K562 (cell line): ENCODE data around the gene TXNRD2. TPM values are rescaled to one million over a fixed set of nuclear protein-coding genes. Genes with fewer than 3 reads are reported as not detected.

Experiments used
- ATAC-seq: fragments of 200-7000 bp; cut with Tn5 transposase; 3 replicates; pipeline ENCODE4 v1.9.1; 2020; ENCODE audit warnings: moderate library complexity
- BruUV-seq: library from RNA; stranded (reverse); fragments of 400-500 nt; replicated peaks from 2 replicates; lab custom pipeline; 2021; lab: Mats Ljungman, UMichigan
- CTCF ChIA-PET: fragments of 300-600 bp; formaldehyde crosslinking; extraction: SDS; loops from one replicate; lab custom pipeline; 2021; ENCODE audit warnings: low intra/inter-chr PET ratio; lab: Yijun Ruan, JAX
- POLR2A ChIA-PET: fragments of 300-600, 350-650 bp; sonication (Branson Sonifier 250); formaldehyde crosslinking; extraction: SDS; loops from one replicate; lab custom pipeline; 2021; ENCODE audit warnings: antibody characterized with exemption, inconsistent platforms; lab: Yijun Ruan, JAX
- DNase-seq, 4 experiments: peaks; one replicate each; pipeline versions ENCODE4 v3.0.0 to v3.0.0-alpha.2; 2011 to 2018; ENCODE audit warnings: low spot score in 3 of 4, mixed read lengths in 3 of 4; ENCODE audit errors: extremely low read depth in 1 of 4
- FAIRE-seq: peaks from 2 replicates; lab custom pipeline; 2011; peaks lifted over from hg19 to GRCh38; lab: Jason Lieb, UNC
- H2AFZ ChIP-seq: 2 replicates; pipeline ENCODE4 v1.6.0; 2011; ENCODE audit warnings: low read depth, low read length, control low read depth, inconsistent platforms
- H3K27ac ChIP-seq: fragments of 200-600 bp; 3 replicates; pipeline ENCODE4 v1.8.0; 2011; ENCODE audit warnings: low read depth, mild to moderate bottlenecking, control low read depth, inconsistent platforms, low read length, moderate library complexity, mixed read lengths; ENCODE audit errors: extremely low read depth
- H3K27me3 ChIP-seq, 2 experiments: fragments of 300-600 bp in 1 of 2; 2 replicates in 1 of 2; 3 replicates in 1 of 2; pipeline versions ENCODE4 v1.6.0 to v1.8.0; 2011; ENCODE audit warnings: inconsistent platforms in 2 of 2, low read length in 2 of 2, mild to moderate bottlenecking in 1 of 2, mixed read lengths in 1 of 2, moderate library complexity in 1 of 2; ENCODE audit not compliant: control insufficient read depth in 2 of 2, insufficient read depth in 2 of 2
- H3K36me3 ChIP-seq: fragments of 300-600 bp; 3 replicates; pipeline ENCODE4 v1.8.0; 2011; ENCODE audit warnings: mild to moderate bottlenecking, low read length, inconsistent platforms; ENCODE audit not compliant: control insufficient read depth, insufficient read depth
- H3K4me1 ChIP-seq, 2 experiments: fragments of 200-600 bp in 1 of 2; replicated peaks in 1 of 2; 2 replicates in 1 of 2; 3 replicates in 1 of 2; pipeline versions ENCODE4 v1.5.1 to v1.8.0; 2011; ENCODE audit warnings: inconsistent platforms in 2 of 2, low read length in 2 of 2, mild to moderate bottlenecking in 1 of 2, mixed read lengths in 1 of 2, moderate library complexity in 1 of 2; ENCODE audit not compliant: control insufficient read depth in 2 of 2, insufficient read depth in 2 of 2
- H3K4me2 ChIP-seq: 2 replicates; pipeline ENCODE4 v1.6.1; 2011; ENCODE audit warnings: low read length, control low read depth, inconsistent platforms, mixed read lengths; ENCODE audit not compliant: insufficient read depth
- H3K4me3 ChIP-seq: fragments of 200-600 bp; sonication (generic), shearing (Covaris generic); 2 replicates; pipeline ENCODE4 v1.5.1; 2016; ENCODE audit warnings: control low read depth, inconsistent platforms
- H3K79me2 ChIP-seq: fragments of 200-600 bp; 3 replicates; pipeline ENCODE4 v1.8.0; 2011; ENCODE audit warnings: low read length, inconsistent platforms; ENCODE audit not compliant: control insufficient read depth, insufficient read depth
- H3K9ac ChIP-seq, 2 experiments: 2 replicates each; pipeline versions ENCODE4 v1.6.0 to v1.6.1; 2011; ENCODE audit warnings: low read depth in 2 of 2, low read length in 2 of 2, control low read depth in 1 of 2, inconsistent platforms in 1 of 2, mild to moderate bottlenecking in 1 of 2, mixed read lengths in 1 of 2; ENCODE audit not compliant: insufficient read depth in 1 of 2
- H3K9me1 ChIP-seq: one replicate; pipeline ENCODE4 v1.6.0; 2011; ENCODE audit warnings: inconsistent platforms, mild to moderate bottlenecking, low read length, moderate library complexity; ENCODE audit not compliant: control insufficient read depth, insufficient read depth
- H3K9me3 ChIP-seq: replicated peaks from 2 replicates; pipeline ENCODE4 v1.5.1; 2011; ENCODE audit warnings: low read depth, low read length, inconsistent platforms; ENCODE audit not compliant: control insufficient read depth, insufficient read depth
- H4K20me1 ChIP-seq: replicated peaks from 2 replicates; pipeline ENCODE4 v1.6.1; 2011; ENCODE audit warnings: low read length, inconsistent platforms, mixed read lengths; ENCODE audit not compliant: control insufficient read depth, insufficient read depth
- BHLHE40 ChIP-seq: IDR thresholded peaks from 2 replicates; pipeline ENCODE4 v1.6.1; 2011; ENCODE audit warnings: low read length, improper control_type of control experiment
- KDM1A ChIP-seq, 2 experiments: fragments of 450-650 bp; IDR thresholded peaks; 2 replicates each; pipeline ENCODE4 v1.6.1; 2016; ENCODE audit warnings: mild to moderate bottlenecking in 2 of 2
- POLR2G ChIP-seq: fragments of 200-400 bp; formaldehyde crosslinking; IDR thresholded peaks from 2 replicates; pipeline ENCODE4 v1.6.1; 2017; ENCODE audit warnings: low read depth, mild to moderate bottlenecking, antibody characterized with exemption, low read length, moderate library complexity
- RAD21 ChIP-seq, 2 experiments: fragments of 250-450 bp in 1 of 2; fragments of 450-650 bp in 1 of 2; sonication (Bioruptor Pico) in 1 of 2; formaldehyde crosslinking in 1 of 2; IDR thresholded peaks in 1 of 2; conservative IDR thresholded peaks in 1 of 2; 2 replicates each; pipeline versions ENCODE4 v1.4.0 to v1.8.0; 2020 to 2022; ENCODE audit warnings: mild to moderate bottlenecking in 2 of 2, moderate library complexity in 1 of 2
- RBM14 ChIP-seq: fragments of 200-400 bp; formaldehyde crosslinking; IDR thresholded peaks from 2 replicates; pipeline ENCODE4 v1.6.1; 2018; ENCODE audit warnings: low read depth, mild to moderate bottlenecking, low read length, moderate library complexity, borderline replicate concordance; ENCODE audit not compliant: insufficient read depth
- SETDB1 ChIP-seq: IDR thresholded peaks from one replicate; pipeline ENCODE4 v1.6.1; 2012; ENCODE audit warnings: low read length, control low read depth, inconsistent platforms
- SOX6 ChIP-seq: fragments of 450-650 bp; IDR thresholded peaks from 2 replicates; pipeline ENCODE4 v1.6.1; 2014; ENCODE audit warnings: mild to moderate bottlenecking
- SPI1 ChIP-seq: IDR thresholded peaks from 2 replicates; pipeline ENCODE4 v1.6.1; 2011; ENCODE audit warnings: low read depth, low read length, control low read depth, borderline replicate concordance
- STAG1 ChIP-seq: sonication (generic); formaldehyde crosslinking; IDR thresholded peaks from 2 replicates; pipeline ENCODE4 v1.5.0; 2020; ENCODE audit warnings: missing genetic modification reagents, borderline replicate concordance
- TEAD2 ChIP-seq: fragments of 450-650 bp; IDR thresholded peaks from 2 replicates; pipeline ENCODE4 v1.6.1; 2016; ENCODE audit warnings: missing genetic modification characterization, control low read depth, missing compliant biosample characterization
- ZNF764 ChIP-seq: fragments of 250-450 bp; sonication (Bioruptor Pico); IDR thresholded peaks from 2 replicates; pipeline ENCODE4 v1.4.0; 2020; ENCODE audit warnings: low read depth, mild to moderate bottlenecking, moderate library complexity
- WGBS: fragments of 100-300 bp; shearing (Covaris generic); methylation state at CpG from one replicate; pipeline ENCODE4 v1.1.6; 2016; ENCODE audit warnings: low coverage, mixed read lengths; ENCODE audit not compliant: insufficient coverage; ENCODE audit errors: missing lambda C conversion rate; 5-methylcytosine and 5-hydroxymethylcytosine counted together
- in situ Hi-C: fragments of 300-500 bp; cut with MboI; formaldehyde crosslinking; loops from 4 replicates; pipeline ENCODE4 v1.15.0; 2018; ENCODE audit warnings: inconsistent platforms, mixed read lengths
- intact Hi-C: fragments of 100-400 bp; cut with micrococcal nuclease; formaldehyde crosslinking; loops from 2 replicates; pipeline ENCODE4 v1.14.2; 2022
- polyA plus RNA-seq, 8 experiments: library from polyadenylated mRNA; depleted of rRNA in 4 of 8; stranded (reverse) in 5 of 8; unstranded in 3 of 8; fragments of >200 nt; fragmentation: Nextera tagmentation in 2 of 8; fragmentation: Illumina TruSeq in 1 of 8; extraction: Ambion mirVana in 2 of 8; extraction: Trizol in 1 of 8; gene quantifications; 2 replicates each; pipeline versions ENCODE4 v1.2.1 to v1.2.3, GENCODE V29; 2011 to 2014; ENCODE audit warnings: inconsistent platforms in 1 of 8, missing spikeins in 1 of 8
- total RNA-seq, 7 experiments: library from RNA; depleted of rRNA in 6 of 7; stranded (reverse); fragments of >200 nt in 6 of 7; fragmentation: Illumina TruSeq in 2 of 7; extraction: Trizol in 2 of 7; gene quantifications; 2 replicates each; pipeline versions ENCODE4 v1.2.1 to v1.2.3, GENCODE V29; 2011 to 2021; ENCODE audit warnings: low replicate concordance in 1 of 7
- TF ChIP-seq, protein P1 (sequence below), 2 experiments: fragments of 450-650 bp in 1 of 2; sonication (generic) in 1 of 2; formaldehyde crosslinking; conservative IDR thresholded peaks; 2 replicates each; pipeline versions ENCODE4 v1.4.0 to v1.8.1; 2020 to 2022; ENCODE audit warnings: mild to moderate bottlenecking in 1 of 2, missing genetic modification reagents in 1 of 2
- TF ChIP-seq, protein P2 (sequence below): sonication (generic); formaldehyde crosslinking; IDR thresholded peaks from 2 replicates; pipeline ENCODE4 v1.8.1; 2022; ENCODE audit warnings: missing genetic modification reagents
- TF ChIP-seq, protein P3 (sequence below): fragments of 250-450 bp; sonication (Bioruptor Pico); IDR thresholded peaks from 2 replicates; pipeline ENCODE4 v1.9.0; 2021; ENCODE audit warnings: mild to moderate bottlenecking, inconsistent platforms
- TF ChIP-seq, protein P4 (sequence below): fragments of 250-450 bp; sonication (Bioruptor Pico); IDR thresholded peaks from 2 replicates; pipeline ENCODE4 v1.4.0; 2020; ENCODE audit warnings: mild to moderate bottlenecking, moderate library complexity, borderline replicate concordance

The TXNRD2 gene
- total and polyA plus RNA-seq, 9 of the 15 experiments (the other 6 are each of a cell fraction or from before 2014, with no cell fraction given): 3.3 to 80.2 (median 49.4) TPM

DNA sequence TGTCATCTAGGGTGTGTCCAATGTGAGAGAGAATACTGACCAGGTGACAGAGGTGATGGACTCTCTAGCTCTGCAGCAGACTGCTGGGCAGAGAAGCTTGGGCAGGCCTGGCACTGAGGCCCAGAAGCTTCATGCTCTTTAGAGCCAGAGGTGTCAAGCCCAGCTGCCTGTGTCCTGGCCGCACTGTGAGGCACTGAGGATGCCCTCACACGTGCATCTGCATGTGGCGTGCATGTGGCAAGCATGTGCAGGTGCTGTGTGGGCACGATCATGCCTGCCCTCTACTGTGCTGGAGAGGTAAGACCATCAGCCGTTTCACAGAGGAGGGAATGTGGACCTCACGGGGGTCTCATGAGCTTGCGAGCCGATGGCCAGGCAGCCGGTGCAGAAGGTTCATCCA, 15.8 kb upstream of the TXNRD2 start:
- in situ Hi-C loops: no loop called here
- Histone ChIP-seq H3K4me2 (no peak overlapping the region), H3K9me3 (no peaks in the 10 kb centered on the region), H3K9me1 (peaks cover 13% of the 10 kb centered on the region), H3K36me3 (peaks cover 20% of the 10 kb centered on the region; the same call in 2 of the 3 replicates), H3K79me2 (peaks cover 14% of the 10 kb centered on the region; the same call in 1 of the 3 replicates), H2AFZ (no peak overlapping the region), H3K27me3 (no peaks in the 10 kb centered on the region), H3K4me1 (peaks cover 22 to 70% of the 10 kb centered on the region in 2 experiments), H3K4me3 (no peak overlapping the region), H4K20me1 (peaks cover 43% of the 10 kb centered on the region), H3K9ac (peak overlapping the region in 1 of 2 experiments; percentile 56; a peak in 2 of 4 replicates), H3K27ac (no peak overlapping the region)
- CTCF ChIA-PET: interaction anchor here (0.6 kb wide), 1 partner anchor 226 kb away, joined by 3 read pairs; no protein-coding TSS in a partner anchor
- FAIRE-seq: no peak
- no peak for ATAC-seq
- WGBS: 87% methylated on average over 9 of the region's 9 CpGs
- DNase-seq: no peak
- intact Hi-C loops: no loop called here
- no TSS peak for BruUV-seq
- POLR2A ChIA-PET: interaction anchor here (0.6 to 2.0 kb wide), 12 partner anchors 8 to 465 kb away, joined by 3 to 11 read pairs (median 3); partner anchors contain the start of genes COMT, TANGO2 and TXNRD2
- peak; percentile 75 for TF ChIP-seq POLR2G
- 0 out of 2 replicates have a peak, but pooled peaks have one; percentile 47 for TF ChIP-seq ZNF764 (CRISPR knock-in tag)
- TF ChIP-seq SOX6: no peak
- no peak for TF ChIP-seq SPI1
- TF ChIP-seq KDM1A (IDR thresholded peaks at IDR 0.05): no peak
- no peak for TF ChIP-seq STAG1 (CRISPR knock-in tag)
- no peak for TF ChIP-seq RBM14
- peak; percentile 53 for TF ChIP-seq SETDB1
- TF ChIP-seq, protein P1, sequence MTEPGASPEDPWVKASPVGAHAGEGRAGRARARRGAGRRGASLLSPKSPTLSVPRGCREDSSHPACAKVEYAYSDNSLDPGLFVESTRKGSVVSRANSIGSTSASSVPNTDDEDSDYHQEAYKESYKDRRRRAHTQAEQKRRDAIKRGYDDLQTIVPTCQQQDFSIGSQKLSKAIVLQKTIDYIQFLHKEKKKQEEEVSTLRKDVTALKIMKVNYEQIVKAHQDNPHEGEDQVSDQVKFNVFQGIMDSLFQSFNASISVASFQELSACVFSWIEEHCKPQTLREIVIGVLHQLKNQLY (CRISPR knock-in tag; conservative IDR thresholded peaks at IDR 0.05): peak in 1 of 2 experiments; percentile 82; a peak in 1 of 4 replicates
- TF ChIP-seq, protein P2, sequence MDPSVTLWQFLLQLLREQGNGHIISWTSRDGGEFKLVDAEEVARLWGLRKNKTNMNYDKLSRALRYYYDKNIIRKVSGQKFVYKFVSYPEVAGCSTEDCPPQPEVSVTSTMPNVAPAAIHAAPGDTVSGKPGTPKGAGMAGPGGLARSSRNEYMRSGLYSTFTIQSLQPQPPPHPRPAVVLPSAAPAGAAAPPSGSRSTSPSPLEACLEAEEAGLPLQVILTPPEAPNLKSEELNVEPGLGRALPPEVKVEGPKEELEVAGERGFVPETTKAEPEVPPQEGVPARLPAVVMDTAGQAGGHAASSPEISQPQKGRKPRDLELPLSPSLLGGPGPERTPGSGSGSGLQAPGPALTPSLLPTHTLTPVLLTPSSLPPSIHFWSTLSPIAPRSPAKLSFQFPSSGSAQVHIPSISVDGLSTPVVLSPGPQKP: no peak
- TF ChIP-seq RAD21 (CRISPR knock-in tag; conservative IDR thresholded peaks at IDR 0.05 in 1 of 2, IDR thresholded peaks at IDR 0.05 in 1 of 2): no peak
- TF ChIP-seq TEAD2 (tag): no peak
- 0 out of 2 replicates have a peak, but pooled peaks have one; percentile 20 for TF ChIP-seq BHLHE40
- TF ChIP-seq, protein P3, sequence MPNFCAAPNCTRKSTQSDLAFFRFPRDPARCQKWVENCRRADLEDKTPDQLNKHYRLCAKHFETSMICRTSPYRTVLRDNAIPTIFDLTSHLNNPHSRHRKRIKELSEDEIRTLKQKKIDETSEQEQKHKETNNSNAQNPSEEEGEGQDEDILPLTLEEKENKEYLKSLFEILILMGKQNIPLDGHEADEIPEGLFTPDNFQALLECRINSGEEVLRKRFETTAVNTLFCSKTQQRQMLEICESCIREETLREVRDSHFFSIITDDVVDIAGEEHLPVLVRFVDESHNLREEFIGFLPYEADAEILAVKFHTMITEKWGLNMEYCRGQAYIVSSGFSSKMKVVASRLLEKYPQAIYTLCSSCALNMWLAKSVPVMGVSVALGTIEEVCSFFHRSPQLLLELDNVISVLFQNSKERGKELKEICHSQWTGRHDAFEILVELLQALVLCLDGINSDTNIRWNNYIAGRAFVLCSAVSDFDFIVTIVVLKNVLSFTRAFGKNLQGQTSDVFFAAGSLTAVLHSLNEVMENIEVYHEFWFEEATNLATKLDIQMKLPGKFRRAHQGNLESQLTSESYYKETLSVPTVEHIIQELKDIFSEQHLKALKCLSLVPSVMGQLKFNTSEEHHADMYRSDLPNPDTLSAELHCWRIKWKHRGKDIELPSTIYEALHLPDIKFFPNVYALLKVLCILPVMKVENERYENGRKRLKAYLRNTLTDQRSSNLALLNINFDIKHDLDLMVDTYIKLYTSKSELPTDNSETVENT (CRISPR knock-in tag): peak; percentile 83; the same call in 1 of the 2 replicates
- TF ChIP-seq, protein P4, sequence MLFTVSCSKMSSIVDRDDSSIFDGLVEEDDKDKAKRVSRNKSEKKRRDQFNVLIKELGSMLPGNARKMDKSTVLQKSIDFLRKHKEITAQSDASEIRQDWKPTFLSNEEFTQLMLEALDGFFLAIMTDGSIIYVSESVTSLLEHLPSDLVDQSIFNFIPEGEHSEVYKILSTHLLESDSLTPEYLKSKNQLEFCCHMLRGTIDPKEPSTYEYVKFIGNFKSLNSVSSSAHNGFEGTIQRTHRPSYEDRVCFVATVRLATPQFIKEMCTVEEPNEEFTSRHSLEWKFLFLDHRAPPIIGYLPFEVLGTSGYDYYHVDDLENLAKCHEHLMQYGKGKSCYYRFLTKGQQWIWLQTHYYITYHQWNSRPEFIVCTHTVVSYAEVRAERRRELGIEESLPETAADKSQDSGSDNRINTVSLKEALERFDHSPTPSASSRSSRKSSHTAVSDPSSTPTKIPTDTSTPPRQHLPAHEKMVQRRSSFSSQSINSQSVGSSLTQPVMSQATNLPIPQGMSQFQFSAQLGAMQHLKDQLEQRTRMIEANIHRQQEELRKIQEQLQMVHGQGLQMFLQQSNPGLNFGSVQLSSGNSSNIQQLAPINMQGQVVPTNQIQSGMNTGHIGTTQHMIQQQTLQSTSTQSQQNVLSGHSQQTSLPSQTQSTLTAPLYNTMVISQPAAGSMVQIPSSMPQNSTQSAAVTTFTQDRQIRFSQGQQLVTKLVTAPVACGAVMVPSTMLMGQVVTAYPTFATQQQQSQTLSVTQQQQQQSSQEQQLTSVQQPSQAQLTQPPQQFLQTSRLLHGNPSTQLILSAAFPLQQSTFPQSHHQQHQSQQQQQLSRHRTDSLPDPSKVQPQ (CRISPR knock-in tag): no peak
